GM10248 (cell line): ENCODE data around the gene NDUFA5.

Source experiments
- CTCF ChIA-PET: fragments of 300-600 bp; sonication (Branson Sonifier 250); formaldehyde crosslinking; extraction: SDS; loops from one replicate; lab custom pipeline; 2021; ENCODE audit warnings: antibody characterized with exemption; lab: Yijun Ruan, JAX
- POLR2A ChIA-PET: fragments of 350-650 bp; sonication (Branson Sonifier 250); formaldehyde crosslinking; extraction: SDS; loops from one replicate; lab custom pipeline; 2020; ENCODE audit warnings: antibody characterized with exemption; lab: Yijun Ruan, JAX
- DNase-seq: peaks from one replicate; pipeline ENCODE4 v3.0.0; 2012; ENCODE audit errors: extremely low spot score
- TF ChIP-seq, protein P1 (sequence below): IDR thresholded peaks from 2 replicates; pipeline ENCODE4 v1.5.1; 2012; ENCODE audit warnings: mild to moderate bottlenecking, low read depth; ENCODE audit errors: extremely low read depth, missing control alignments, control extremely low read depth

Gene NDUFA5

DNA sequence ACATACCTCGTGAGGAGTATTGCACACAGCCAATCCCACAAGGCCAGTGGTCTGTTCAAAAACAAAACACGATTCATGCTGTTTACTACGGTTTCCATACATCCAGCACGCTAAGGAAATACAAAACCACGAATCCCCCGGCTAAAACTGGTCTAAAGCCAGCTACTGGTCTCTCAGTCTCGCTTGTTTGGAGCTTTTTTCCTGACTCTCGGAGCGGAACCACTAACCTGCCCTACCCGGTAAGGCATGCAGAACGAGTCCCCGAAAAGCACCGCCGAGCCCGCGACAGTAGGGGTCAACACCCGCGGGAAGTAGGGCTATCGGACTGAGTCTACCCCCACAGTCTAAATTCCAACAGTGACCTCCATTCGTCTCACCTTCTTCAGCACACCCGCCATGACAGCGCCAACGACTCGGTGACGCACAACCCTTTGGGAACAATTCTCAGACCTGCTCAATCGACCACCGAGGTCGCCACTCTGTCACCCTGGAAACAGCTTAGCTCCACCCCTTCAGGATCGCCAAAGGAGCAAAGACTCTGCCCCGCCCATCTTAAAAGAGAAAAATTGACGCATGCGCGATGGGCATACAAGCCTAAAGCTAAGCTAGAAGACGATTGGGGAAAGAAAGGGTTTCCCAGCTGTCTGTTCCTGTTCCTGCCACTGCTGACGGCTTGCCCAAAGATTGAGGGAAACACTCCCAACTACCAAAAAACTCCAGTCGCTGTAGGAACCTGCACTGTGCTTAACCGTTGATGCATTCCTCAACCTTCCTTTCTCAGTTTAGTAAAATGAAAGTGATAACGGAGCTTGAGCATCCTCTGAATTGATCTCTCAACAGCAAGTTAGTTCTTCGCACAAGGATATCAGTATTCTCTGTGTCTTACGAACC, at the start of gene NDUFA5:
Gene NDUFA5, minus strand, starts transcription at position 421 of the 891 bp plus-strand sequence. Its CDS starts 23 bp downstream, at position 398.
- TF ChIP-seq, protein P1, sequence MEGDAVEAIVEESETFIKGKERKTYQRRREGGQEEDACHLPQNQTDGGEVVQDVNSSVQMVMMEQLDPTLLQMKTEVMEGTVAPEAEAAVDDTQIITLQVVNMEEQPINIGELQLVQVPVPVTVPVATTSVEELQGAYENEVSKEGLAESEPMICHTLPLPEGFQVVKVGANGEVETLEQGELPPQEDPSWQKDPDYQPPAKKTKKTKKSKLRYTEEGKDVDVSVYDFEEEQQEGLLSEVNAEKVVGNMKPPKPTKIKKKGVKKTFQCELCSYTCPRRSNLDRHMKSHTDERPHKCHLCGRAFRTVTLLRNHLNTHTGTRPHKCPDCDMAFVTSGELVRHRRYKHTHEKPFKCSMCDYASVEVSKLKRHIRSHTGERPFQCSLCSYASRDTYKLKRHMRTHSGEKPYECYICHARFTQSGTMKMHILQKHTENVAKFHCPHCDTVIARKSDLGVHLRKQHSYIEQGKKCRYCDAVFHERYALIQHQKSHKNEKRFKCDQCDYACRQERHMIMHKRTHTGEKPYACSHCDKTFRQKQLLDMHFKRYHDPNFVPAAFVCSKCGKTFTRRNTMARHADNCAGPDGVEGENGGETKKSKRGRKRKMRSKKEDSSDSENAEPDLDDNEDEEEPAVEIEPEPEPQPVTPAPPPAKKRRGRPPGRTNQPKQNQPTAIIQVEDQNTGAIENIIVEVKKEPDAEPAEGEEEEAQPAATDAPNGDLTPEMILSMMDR = no peak
- POLR2A ChIA-PET = interaction anchor here (0.6 to 0.9 kb wide), 3 partner anchors 12 to 193 kb away, joined by 3 to 4 read pairs (median 3); partner anchors contain the start of gene WASL
- DNase-seq = peak; percentile 90
- CTCF ChIA-PET = interaction anchor here (0.9 to 2.1 kb wide), 6 partner anchors 9 to 66 kb away, joined by 3 to 7 read pairs (median 4); no protein-coding TSS in a partner anchor

DNA sequence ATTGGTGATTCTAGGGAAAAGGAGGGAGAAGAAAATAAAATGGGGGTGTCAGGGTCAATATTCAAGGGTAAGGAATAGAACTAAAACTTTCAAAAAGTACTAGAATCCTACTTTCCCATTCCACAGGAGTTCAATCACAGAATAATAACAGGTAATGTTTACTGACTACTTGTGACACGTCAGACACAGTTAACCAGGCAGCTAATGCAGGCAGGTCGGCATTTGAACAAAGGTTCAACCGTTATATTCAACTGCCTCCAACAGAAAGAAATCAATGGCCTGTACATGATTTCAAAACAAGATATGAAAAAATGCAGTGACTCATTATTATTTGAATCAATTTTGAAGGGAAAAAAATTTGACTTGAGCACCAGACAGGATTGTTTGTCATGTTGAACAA, 47.1 kb upstream of the NDUFA5 start:
- no peak for DNase-seq
- ChIA-PET CTCF (interaction anchor here (1.5 to 1.7 kb wide), 2 partner anchors 14 to 268 kb away, joined by 4 read pairs; no protein-coding TSS in a partner anchor), POLR2A (no interaction called here)
- TF ChIP-seq, protein P1 = no peak

DNA sequence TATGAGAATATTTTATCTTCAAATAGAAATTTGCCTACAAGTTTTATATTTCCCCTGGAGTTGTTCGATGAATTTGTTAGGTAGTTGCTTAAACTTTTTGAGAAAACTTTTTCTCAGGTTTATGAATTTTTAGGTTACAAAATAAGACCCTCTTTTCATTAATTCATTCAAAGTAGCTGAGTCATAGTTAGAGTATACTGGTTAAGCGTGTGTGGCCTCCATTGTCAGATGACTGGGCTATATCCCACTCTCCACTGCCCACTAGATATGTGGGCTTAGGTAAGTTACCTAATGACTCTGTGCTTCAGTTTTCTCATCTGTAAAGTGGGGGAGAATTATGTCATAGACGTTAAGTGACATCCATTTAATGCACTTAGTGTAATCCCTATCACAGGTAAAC, 45.0 kb upstream of the NDUFA5 start:
- CTCF ChIA-PET = interaction anchor here (1.4 kb wide), 1 partner anchor 35 kb away, joined by 3 read pairs; no protein-coding TSS in a partner anchor
- TF ChIP-seq, protein P1 = no peak
- no peak for DNase-seq
- POLR2A ChIA-PET = no interaction called here

DNA sequence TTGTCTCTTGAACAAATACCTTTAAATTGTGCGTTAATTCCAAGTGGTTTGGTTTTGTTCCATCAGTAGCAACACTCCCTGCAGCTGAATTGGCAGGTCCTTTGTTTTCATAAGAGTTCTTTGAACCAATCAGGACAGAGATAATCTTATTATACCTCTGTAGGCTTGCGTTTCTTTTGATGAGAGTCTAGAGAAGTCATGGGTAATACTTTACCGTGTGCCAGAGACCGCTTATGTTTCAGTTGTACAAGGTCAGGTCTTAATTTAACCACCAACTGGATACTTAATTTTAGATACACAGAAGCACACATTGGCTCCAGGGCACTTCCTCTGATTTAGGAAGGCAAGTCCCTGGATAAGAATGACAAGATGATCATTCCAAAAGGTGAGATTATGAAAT, 43.9 kb upstream of the NDUFA5 start, which contains the start of gene ASB15:
Gene ASB15, plus strand, starts transcription at position 292 of the 400 bp plus-strand sequence. CDS start 12,682 bp downstream, outside the sequence.
- POLR2A ChIA-PET = no interaction called here
- TF ChIP-seq, protein P1 = no peak
- CTCF ChIA-PET = interaction anchor here (1.4 kb wide), 1 partner anchor 36 kb away, joined by 3 read pairs; no protein-coding TSS in a partner anchor
- no peak for DNase-seq

DNA sequence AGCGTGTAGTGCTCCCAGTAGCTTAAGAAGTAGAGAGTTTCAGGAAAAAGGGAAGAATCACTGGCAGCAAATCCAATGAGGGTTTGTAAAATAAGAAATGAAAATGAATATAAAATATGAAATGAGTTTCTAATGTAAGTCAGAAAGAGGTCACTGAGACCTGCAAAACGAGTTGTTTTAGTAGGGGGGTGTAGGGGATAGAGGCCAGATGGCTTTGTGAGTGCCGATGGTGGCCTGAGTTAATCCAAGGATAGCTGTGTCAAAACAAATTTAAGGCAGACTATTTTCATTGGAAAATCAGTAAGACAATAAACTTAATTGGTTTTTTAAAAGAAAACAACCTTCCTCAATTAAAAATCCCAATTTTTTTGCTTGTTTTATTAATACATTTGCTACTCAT, 43.3 kb upstream of the NDUFA5 start:
- ChIA-PET CTCF (no interaction called here), POLR2A (no interaction called here)
- DNase-seq = no peak
- TF ChIP-seq, protein P1 = no peak

DNA sequence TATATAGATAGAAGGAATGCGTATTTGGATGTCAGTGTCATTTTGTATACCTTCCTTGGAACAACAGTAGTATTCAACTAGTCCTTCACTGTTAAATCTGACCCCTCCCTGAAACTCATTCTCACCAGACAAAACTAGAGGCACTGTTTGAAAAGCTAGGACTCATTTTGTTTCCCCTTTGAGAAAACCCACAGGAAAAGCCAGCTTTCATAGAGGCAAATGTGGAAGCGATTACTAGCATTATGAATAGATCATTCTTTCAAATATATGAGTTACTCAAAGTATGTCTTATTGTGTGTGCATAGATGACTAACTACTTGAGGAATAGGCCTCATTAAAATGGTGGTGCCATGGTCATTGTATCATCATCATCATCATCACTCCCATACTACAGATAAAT, 42.1 kb upstream of the NDUFA5 start:
- TF ChIP-seq, protein P1 = no peak
- no peak for DNase-seq
- ChIA-PET POLR2A (no interaction called here), CTCF (no interaction called here)
